Right lobe of liver (tissue), 6 donors: ENCODE data around the gene PGC. TPM values are rescaled to one million over a fixed set of nuclear protein-coding genes. Genes with fewer than 3 reads are reported as not detected.
A peak's percentile ranks its signal among the peaks of the same experiment; 100 is the strongest.

Source experiments
- ATAC-seq, 4 donors: fragments of 200-7000 bp; cut with Tn5 transposase; one replicate each; pipeline ENCODE4 v1.9.1; 2020; ENCODE audit warnings: mild to moderate bottlenecking in 4 of 4, moderate library complexity in 4 of 4
- DNase-seq, 3 donors: peaks; one replicate each; pipeline ENCODE4 v3.0.0-alpha.2; 2020
- H3K27ac ChIP-seq, 3 donors: fragments of 200-600 bp; one replicate each; pipeline ENCODE4 v1.8.0; 2022
- H3K27me3 ChIP-seq, 2 donors: fragments of 200-600 bp; one replicate each; pipeline ENCODE4 v1.8.0; 2022
- H3K36me3 ChIP-seq, 4 donors: fragments of 200-600 bp; sonication (generic) in 1 of 4; one replicate each; pipeline versions ENCODE4 v1.5.1 to v1.8.0; 2017 to 2022; ENCODE audit warnings: control low read depth in 1 of 4
- H3K4me1 ChIP-seq, 4 donors: fragments of 200-600 bp; sonication (generic) in 1 of 4; one replicate each; pipeline versions ENCODE4 v1.5.1 to v1.8.0; 2017 to 2022; ENCODE audit warnings: control low read depth in 1 of 4
- H3K4me3 ChIP-seq, 3 donors: fragments of 200-600 bp; one replicate each; pipeline ENCODE4 v1.8.0; 2022
- H3K9me3 ChIP-seq, 4 donors: fragments of 200-600 bp; sonication (generic) in 1 of 4; one replicate each; pipeline versions ENCODE4 v1.5.1 to v1.8.0; 2017 to 2022; ENCODE audit warnings: control low read depth in 1 of 4
- POLR2A ChIP-seq: fragments of 450-650 bp; IDR thresholded peaks from one replicate; pipeline ENCODE4 v1.6.1; 2017; ENCODE audit warnings: antibody characterized with exemption, mild to moderate bottlenecking
- WGBS: methylation state at CpG from one replicate; pipeline ENCODE4 v1.1.6; 2018; ENCODE audit warnings: low coverage, low lambda C conversion rate; ENCODE audit not compliant: insufficient coverage; ENCODE audit errors: missing lambda C conversion rate; 5-methylcytosine and 5-hydroxymethylcytosine counted together
- intact Hi-C, 2 donors: fragments of 100-400 bp; cut with DNase I; formaldehyde crosslinking; loops; one replicate each; pipeline versions ENCODE4 v1.11.2 to v1.14.1; 2022
- total RNA-seq, 6 experiments: library from RNA; depleted of rRNA in 2 of 6; stranded (reverse); fragments of >200 nt in 2 of 6; fragmentation: NEBNext Ultra II Directional in 3 of 6; extraction: Animal tissue kit (Norgen Biotek cat#: 25700) in 3 of 6; gene quantifications; one replicate each; pipeline versions ENCODE4 v1.1.0 to v1.2.4, GENCODE V29; 2016 to 2023
- TF ChIP-seq, protein P1 (sequence below), 4 donors: fragments of 200-600 bp in 3 of 4; fragments of 450-650 bp in 1 of 4; IDR thresholded peaks; one replicate each; pipeline versions ENCODE4 v1.5.1 to v1.8.0; 2016 to 2022; ENCODE audit warnings: antibody characterized with exemption in 4 of 4, mild to moderate bottlenecking in 2 of 4
- donor health status: DM: no; HTN: yes; CAD: no.
- donor health status: DM: no; HTN: no; CAD: no.
- donor health status: DM: no; HTN: no; CAD: no.
- donor health status: DM: no; HTN: yes; CAD: no.
- donor health status: DM: no; HTN: yes; CAD: no.

PGC gene
- total RNA-seq, 6 experiments from 2014 or later: 0.31 TPM; not detected in 5

GRCh38 chr6:41712651-41713103, 34.5 kb downstream of the PGC start:
- Histone ChIP-seq H3K4me3 (peak overlapping the region in 1 of 3 donors; percentile 17), H3K9me3 (no peaks in the 10 kb centered on the region), H3K27me3 (no peaks in the 10 kb centered on the region), H3K27ac (peak overlapping the region in 2 of 3 donors; percentile 56 to 74), H3K4me1 (peaks cover 0 to 25% (median 10%) of the 10 kb centered on the region in 4 donors), H3K36me3 (no peaks in the 10 kb centered on the region)
- TF ChIP-seq POLR2A: no peak
- TF ChIP-seq, protein P1, sequence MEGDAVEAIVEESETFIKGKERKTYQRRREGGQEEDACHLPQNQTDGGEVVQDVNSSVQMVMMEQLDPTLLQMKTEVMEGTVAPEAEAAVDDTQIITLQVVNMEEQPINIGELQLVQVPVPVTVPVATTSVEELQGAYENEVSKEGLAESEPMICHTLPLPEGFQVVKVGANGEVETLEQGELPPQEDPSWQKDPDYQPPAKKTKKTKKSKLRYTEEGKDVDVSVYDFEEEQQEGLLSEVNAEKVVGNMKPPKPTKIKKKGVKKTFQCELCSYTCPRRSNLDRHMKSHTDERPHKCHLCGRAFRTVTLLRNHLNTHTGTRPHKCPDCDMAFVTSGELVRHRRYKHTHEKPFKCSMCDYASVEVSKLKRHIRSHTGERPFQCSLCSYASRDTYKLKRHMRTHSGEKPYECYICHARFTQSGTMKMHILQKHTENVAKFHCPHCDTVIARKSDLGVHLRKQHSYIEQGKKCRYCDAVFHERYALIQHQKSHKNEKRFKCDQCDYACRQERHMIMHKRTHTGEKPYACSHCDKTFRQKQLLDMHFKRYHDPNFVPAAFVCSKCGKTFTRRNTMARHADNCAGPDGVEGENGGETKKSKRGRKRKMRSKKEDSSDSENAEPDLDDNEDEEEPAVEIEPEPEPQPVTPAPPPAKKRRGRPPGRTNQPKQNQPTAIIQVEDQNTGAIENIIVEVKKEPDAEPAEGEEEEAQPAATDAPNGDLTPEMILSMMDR (IDR thresholded peaks at IDR 0.05): no peak
- intact Hi-C loops: no loop called here
- WGBS: 33% methylated on average over 1 of the region's 10 CpGs
- ATAC-seq (peak; percentile 73 to 84 (median 78)), DNase-seq (peak; percentile 65 to 88 (median 86))

DNA sequence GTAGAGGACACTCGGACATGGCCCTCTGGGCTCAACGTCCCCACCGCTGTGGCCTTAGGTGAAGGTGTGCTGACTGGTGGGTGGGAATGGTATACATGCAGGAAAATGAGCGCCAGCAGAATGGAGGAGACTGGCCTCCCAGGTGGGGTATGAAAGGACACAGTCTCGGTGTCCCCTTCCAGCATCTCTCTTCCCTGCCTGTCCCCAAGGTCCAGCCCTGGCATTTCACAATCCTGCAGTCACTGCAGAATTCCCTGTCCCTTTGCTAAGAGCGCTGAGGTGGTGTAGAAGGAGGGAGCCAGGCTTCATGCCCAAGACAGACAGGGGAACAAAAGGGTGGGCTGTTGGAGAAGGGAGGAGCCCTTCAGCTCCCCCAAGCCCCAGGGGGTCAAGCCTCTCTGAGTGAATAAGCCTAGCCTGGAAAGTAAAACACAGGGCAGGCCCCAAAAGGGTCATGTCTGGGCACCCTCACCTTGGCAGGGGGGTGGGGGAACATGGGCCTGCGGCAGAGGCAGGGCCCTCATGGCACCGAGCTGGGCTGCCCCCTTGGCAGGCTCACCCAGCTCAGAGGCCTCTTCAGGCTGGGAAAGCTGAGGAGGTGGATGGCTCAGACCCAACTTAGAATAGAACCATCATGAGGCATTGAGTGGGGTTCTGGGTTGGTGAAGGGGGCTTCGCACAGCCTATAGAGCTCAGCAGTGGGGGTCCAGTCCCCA, 35.7 kb downstream of the PGC start:
- no peaks in the 10 kb centered on the region for H3K27me3 ChIP-seq
- WGBS: 94% methylated on average over 4 of the region's 9 CpGs
- ATAC-seq: no peak
- TF ChIP-seq, protein P1 (IDR thresholded peaks at IDR 0.05): no peak
- TF ChIP-seq POLR2A: no peak
- DNase-seq: peak in 1 of 3 donors; percentile 33
- intact Hi-C loops: no loop called here
- H3K4me1 ChIP-seq: peaks cover 0 to 25% (median 10%) of the 10 kb centered on the region in 4 donors
- H3K9me3 ChIP-seq: no peaks in the 10 kb centered on the region
- no peak overlapping the region for H3K4me3 ChIP-seq
- no peaks in the 10 kb centered on the region for H3K36me3 ChIP-seq
- peak overlapping the region in 1 of 3 donors; percentile 74 for H3K27ac ChIP-seq

DNA sequence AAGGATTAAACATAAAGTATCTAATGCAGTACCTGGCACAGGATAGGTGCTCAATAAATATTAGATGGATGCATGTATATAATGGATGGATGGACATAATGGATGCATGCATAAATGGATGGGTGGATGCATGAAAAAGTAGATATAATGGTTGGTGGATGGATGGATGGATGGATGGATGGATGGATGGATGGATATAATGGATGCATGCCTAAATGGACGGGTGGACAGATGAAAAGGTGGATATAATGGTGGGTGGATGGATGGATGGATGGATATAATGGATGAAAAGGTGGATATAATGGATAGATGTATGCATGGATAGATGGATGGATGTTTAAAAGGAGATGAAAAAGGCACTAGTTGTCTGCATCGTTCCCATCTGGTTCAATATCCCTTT, 37.8 kb downstream of the PGC start:
- DNase-seq: no peak

DNA sequence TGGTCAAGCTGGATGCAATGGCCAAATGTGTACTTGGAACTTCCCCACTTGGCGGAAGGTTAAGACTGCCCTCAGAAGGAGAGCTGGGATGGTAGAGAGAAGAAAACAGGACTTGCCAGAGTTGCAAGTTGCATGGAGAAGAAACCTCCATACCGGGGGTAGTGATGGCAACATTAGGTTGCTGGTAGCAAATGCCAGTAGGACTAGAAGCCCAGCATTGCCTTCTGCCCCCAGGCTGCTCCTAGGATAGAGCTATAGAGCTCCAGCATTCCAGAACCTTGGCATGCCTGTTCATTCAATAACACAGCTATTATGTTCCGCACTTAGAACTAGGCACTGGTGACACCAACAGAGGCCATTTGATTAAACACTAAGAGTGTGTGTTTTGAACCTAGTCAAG, 38.3 kb downstream of the PGC start:
- H3K4me1 ChIP-seq: peaks cover 0 to 25% (median 10%) of the 10 kb centered on the region in 4 donors
- WGBS: 100% methylated on average over 3 of the region's 3 CpGs
- intact Hi-C loops: no loop called here
- H3K36me3 ChIP-seq: no peaks in the 10 kb centered on the region
- no peak for TF ChIP-seq POLR2A
- TF ChIP-seq, protein P1 (IDR thresholded peaks at IDR 0.05): no peak
- peak in 1 of 3 donors; percentile 9 for DNase-seq
- H3K4me3 ChIP-seq: no peak overlapping the region
- no peaks in the 10 kb centered on the region for H3K27me3 ChIP-seq
- no peaks in the 10 kb centered on the region for H3K9me3 ChIP-seq
- no peak overlapping the region for H3K27ac ChIP-seq
- no peak for ATAC-seq

More for the DNA sequence above, 37.8 kb downstream of the PGC start:
- 90% methylated on average over 2 of the region's 2 CpGs for WGBS
- Histone ChIP-seq H3K27me3 (no peaks in the 10 kb centered on the region), H3K9me3 (no peaks in the 10 kb centered on the region), H3K4me3 (no peak overlapping the region), H3K4me1 (peaks cover 0 to 25% (median 10%) of the 10 kb centered on the region in 4 donors), H3K36me3 (no peaks in the 10 kb centered on the region), H3K27ac (no peak overlapping the region)
- ATAC-seq: no peak
- TF ChIP-seq, protein P1 (IDR thresholded peaks at IDR 0.05): no peak
- TF ChIP-seq POLR2A: no peak
- intact Hi-C loops: no loop called here
